HCT116 (cell line): Measurements from ENCODE around the gene RNF182. TPM values are rescaled to one million over a fixed set of nuclear protein-coding genes. Genes with fewer than 3 reads are reported as not detected.

Experiments used
- ATAC-seq: fragments of 200-7000 bp; cut with Tn5 transposase; 2 replicates; pipeline ENCODE4 v1.9.1; 2020; ENCODE audit warnings: mild to moderate bottlenecking, moderate library complexity
- BruUV-seq: library from RNA; stranded (reverse); fragments of 400-500 nt; replicated peaks from 2 replicates; lab custom pipeline; 2021; lab: Mats Ljungman, UMichigan
- CTCF ChIA-PET: fragments of 300-600 bp; sonication (Branson Sonifier 250); formaldehyde crosslinking; loops from one replicate; lab custom pipeline; 2021; ENCODE audit warnings: antibody characterized with exemption; lab: Charles Lee
- POLR2A ChIA-PET: fragments of 300-600, 350-600 bp; sonication (Branson Sonifier 250); formaldehyde crosslinking; loops from one replicate; lab custom pipeline; 2021; ENCODE audit warnings: antibody characterized with exemption; lab: Charles Lee
- RAD21 ChIA-PET, 2 experiments: fragments of 300-600 bp; sonication (Branson Sonifier 250); formaldehyde crosslinking; loops; one replicate each; lab custom pipeline; 2023; ENCODE audit warnings: low total read pairs in 2 of 2; ENCODE audit not compliant: uncharacterized antibody in 2 of 2, unreplicated experiment in 2 of 2, low non-redundant PET in 1 of 2; lab: Charles Lee
- DNase-seq: peaks from one replicate; pipeline ENCODE4 v3.0.0-alpha.2; 2010; ENCODE audit warnings: low read depth, low spot score
- H2AFZ ChIP-seq: fragments of 200-600 bp; shearing (Covaris generic), sonication (generic); 2 replicates; pipeline ENCODE4 v1.6.1; 2017; ENCODE audit warnings: low read depth, mixed run types, mixed read lengths, antibody characterized with exemption, low read length; ENCODE audit not compliant: poor library complexity, severe bottlenecking
- H3K27ac ChIP-seq: 2 replicates; pipeline ENCODE4 v1.5.1; 2012; ENCODE audit warnings: low read depth, low read length
- H3K27me3 ChIP-seq: fragments of 200-600 bp; sonication (generic); 2 replicates; pipeline ENCODE4 v1.6.1; 2016; ENCODE audit warnings: mixed run types, low read length, mixed read lengths; ENCODE audit not compliant: insufficient read depth
- H3K36me3 ChIP-seq, 2 experiments: fragments of 200-500 bp in 1 of 2; fragments of 200-600 bp in 1 of 2; sonication (Bioruptor generic) in 1 of 2; sonication (generic) in 1 of 2; 2 replicates each; pipeline versions ENCODE4 v1.5.1 to v1.6.1; 2014 to 2016; ENCODE audit warnings: low read length in 2 of 2, inconsistent platforms in 1 of 2, mixed read lengths in 1 of 2, mixed run types in 1 of 2; ENCODE audit not compliant: insufficient read depth in 2 of 2, control insufficient read depth in 1 of 2
- H3K4me1 ChIP-seq, 2 experiments: fragments of 200-600 bp in 1 of 2; sonication (generic) in 1 of 2; 2 replicates each; pipeline versions ENCODE4 v1.5.1 to v1.6.1; 2012 to 2017; ENCODE audit warnings: low read length in 2 of 2, inconsistent platforms in 1 of 2, mild to moderate bottlenecking in 1 of 2, mixed read lengths in 1 of 2, mixed run types in 1 of 2, moderate library complexity in 1 of 2; ENCODE audit not compliant: insufficient read depth in 2 of 2, control insufficient read depth in 1 of 2
- H3K4me2 ChIP-seq: fragments of 200-600 bp; sonication (generic); 2 replicates; pipeline ENCODE4 v1.6.1; 2017; ENCODE audit warnings: mixed run types, low read length, mixed read lengths
- H3K4me3 ChIP-seq, 2 experiments: fragments of 200-600 bp in 1 of 2; sonication (generic) in 1 of 2; replicated peaks in 1 of 2; 2 replicates each; pipeline ENCODE4 v1.5.1; 2011 to 2016; ENCODE audit warnings: low read length in 2 of 2, control low read depth in 1 of 2, low read depth in 1 of 2, mild to moderate bottlenecking in 1 of 2, mixed read lengths in 1 of 2, mixed run types in 1 of 2
- H3K79me2 ChIP-seq: fragments of 200-600 bp; sonication (generic); 2 replicates; pipeline ENCODE4 v1.6.1; 2017; ENCODE audit warnings: mild to moderate bottlenecking, mixed run types, low read length, moderate library complexity, mixed read lengths; ENCODE audit not compliant: insufficient read depth
- H3K9ac ChIP-seq: fragments of 200-600 bp; sonication (generic); 2 replicates; pipeline ENCODE4 v1.6.1; 2016; ENCODE audit warnings: low read length, mixed read lengths
- H3K9me2 ChIP-seq: fragments of 200-600 bp; sonication (generic), shearing (Covaris generic); 2 replicates; pipeline ENCODE4 v1.6.1; 2017; ENCODE audit warnings: mixed run types, mild to moderate bottlenecking, moderate library complexity; ENCODE audit not compliant: insufficient read depth
- H3K9me3 ChIP-seq, 2 experiments: fragments of 200-500 bp in 1 of 2; fragments of 200-600 bp in 1 of 2; sonication (Bioruptor generic) in 1 of 2; sonication (generic) in 1 of 2; 2 replicates each; pipeline ENCODE4 v1.6.1; 2014 to 2017; ENCODE audit warnings: low read length in 2 of 2, mixed read lengths in 2 of 2, inconsistent platforms in 1 of 2, low read depth in 1 of 2, mild to moderate bottlenecking in 1 of 2, mixed run types in 1 of 2, moderate library complexity in 1 of 2; ENCODE audit not compliant: control insufficient read depth in 1 of 2, insufficient read depth in 1 of 2
- H4K20me1 ChIP-seq: fragments of 200-600 bp; sonication (generic), shearing (Covaris generic); 2 replicates; pipeline ENCODE4 v1.6.1; 2017; ENCODE audit warnings: mixed run types, mild to moderate bottlenecking, moderate library complexity; ENCODE audit not compliant: insufficient read depth
- CBX3 ChIP-seq: IDR thresholded peaks from 2 replicates; pipeline ENCODE4 v1.6.1; 2012; ENCODE audit warnings: low read depth
- CEBPB ChIP-seq: IDR thresholded peaks from 2 replicates; pipeline ENCODE4 v1.6.1; 2012; ENCODE audit warnings: low read depth
- CTCF ChIP-seq, 3 experiments: fragments of 200-600 bp in 1 of 3; sonication (generic) in 1 of 3; IDR thresholded peaks in 2 of 3; conservative IDR thresholded peaks in 1 of 3; 2 replicates each; pipeline ENCODE4 v1.5.1; 2012 to 2017; ENCODE audit warnings: low read depth in 2 of 3, low read length in 2 of 3, antibody characterized with exemption in 1 of 3, borderline replicate concordance in 1 of 3, control low read depth in 1 of 3, mild to moderate bottlenecking in 1 of 3, mixed read lengths in 1 of 3, mixed run types in 1 of 3, moderate library complexity in 1 of 3; ENCODE audit not compliant: insufficient read depth in 1 of 3
- ELF1 ChIP-seq: IDR thresholded peaks from 2 replicates; pipeline ENCODE4 v1.6.1; 2012; ENCODE audit warnings: low read depth, borderline replicate concordance
- EZH2phosphoT487 ChIP-seq: fragments of 200-600 bp; IDR thresholded peaks from 2 replicates; pipeline ENCODE4 v1.6.1; 2018; ENCODE audit warnings: antibody characterized with exemption, borderline replicate concordance
- JUND ChIP-seq: IDR thresholded peaks from 2 replicates; pipeline ENCODE4 v1.6.1; 2012
- POLR2AphosphoS5 ChIP-seq: IDR thresholded peaks from 2 replicates; pipeline ENCODE4 v1.6.1; 2011; ENCODE audit warnings: mild to moderate bottlenecking, low read depth, low read length, moderate library complexity
- RAD21 ChIP-seq: IDR thresholded peaks from 2 replicates; pipeline ENCODE4 v1.6.1; 2012; ENCODE audit warnings: low read depth, mild to moderate bottlenecking
- TCF7L2 ChIP-seq: IDR thresholded peaks from 2 replicates; pipeline ENCODE4 v1.7.0; 2011; ENCODE audit warnings: borderline replicate concordance, inconsistent platforms; ENCODE audit not compliant: insufficient read depth, insufficient read length; ENCODE audit errors: extremely low read depth
- ZBTB33 ChIP-seq: IDR thresholded peaks from 2 replicates; pipeline ENCODE4 v1.6.1; 2011; ENCODE audit warnings: mild to moderate bottlenecking, low read length, moderate library complexity; ENCODE audit not compliant: insufficient replicate concordance; ENCODE audit errors: extremely low read depth
- ZNF274 ChIP-seq: fragments of 200-500 bp; sonication (Bioruptor generic); IDR thresholded peaks from 2 replicates; pipeline ENCODE4 v1.6.1; 2014; ENCODE audit warnings: mild to moderate bottlenecking, low read depth, low read length, inconsistent platforms
- intact Hi-C: fragments of 100-400 bp; cut with micrococcal nuclease; formaldehyde crosslinking; loops from 2 replicates; pipeline ENCODE4 v1.10.0; 2022
- total RNA-seq: library from RNA; stranded (reverse); gene quantifications from one replicate; pipeline ENCODE4 v1.2.1, GENCODE V29; 2021; ENCODE audit not compliant: unreplicated experiment
- TF ChIP-seq, protein P1 (sequence below): IDR thresholded peaks from 2 replicates; pipeline ENCODE4 v1.6.1; 2012
- TF ChIP-seq, protein P2 (sequence below): IDR thresholded peaks from 2 replicates; pipeline ENCODE4 v1.6.1; 2012

The RNF182 gene
- total RNA-seq, 1 experiment from 2014 or later = 6.5 TPM

GRCh38 chr6:13988049-13988738, 63.4 kb downstream of the RNF182 start:
- Histone ChIP-seq H3K9ac (no peak overlapping the region), H3K36me3 (no peaks in the 10 kb centered on the region), H3K4me2 (no peak overlapping the region), H3K4me3 (no peak overlapping the region), H4K20me1 (no peaks in the 10 kb centered on the region), H2AFZ (no peak overlapping the region), H3K27me3 (no peaks in the 10 kb centered on the region), H3K79me2 (no peaks in the 10 kb centered on the region), H3K27ac (no peak overlapping the region), H3K4me1 (peaks cover 0 to 11% of the 10 kb centered on the region in 2 experiments; a peak in 3 of 4 replicates), H3K9me2 (no peaks in the 10 kb centered on the region; the same call in 1 of the 2 replicates), H3K9me3 (no peaks in the 10 kb centered on the region)
- ChIA-PET CTCF (no interaction called here), RAD21 (no interaction called here), POLR2A (no interaction called here)
- DNase-seq (no peak), ATAC-seq (no peak)
- TF ChIP-seq ZBTB33 (no peak), CBX3 (no peak), RAD21 (no peak), JUND (no peak), EZH2phosphoT487 (no peak), TCF7L2 (no peak), ZNF274 (no peak), CTCF (IDR thresholded peaks at IDR 0.05 in 2 of 3, conservative IDR thresholded peaks at IDR 0.05 in 1 of 3; ENCODE audit: borderline replicate concordance in 1 of 3, insufficient read depth in 1 of 3, low read depth in 2 of 3, low read length in 2 of 3) (no peak), CEBPB (no peak), ELF1 (no peak), POLR2AphosphoS5 (no peak)
- TF ChIP-seq, protein P1, sequence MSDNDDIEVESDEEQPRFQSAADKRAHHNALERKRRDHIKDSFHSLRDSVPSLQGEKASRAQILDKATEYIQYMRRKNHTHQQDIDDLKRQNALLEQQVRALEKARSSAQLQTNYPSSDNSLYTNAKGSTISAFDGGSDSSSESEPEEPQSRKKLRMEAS = no peak
- TF ChIP-seq, protein P2, sequence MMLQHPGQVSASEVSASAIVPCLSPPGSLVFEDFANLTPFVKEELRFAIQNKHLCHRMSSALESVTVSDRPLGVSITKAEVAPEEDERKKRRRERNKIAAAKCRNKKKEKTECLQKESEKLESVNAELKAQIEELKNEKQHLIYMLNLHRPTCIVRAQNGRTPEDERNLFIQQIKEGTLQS = no peak
- BruUV-seq = no TSS peak
- intact Hi-C loops = no loop called here
